Breast epithelium (tissue), 3 donors: ENCODE data around the gene DEGS1.

Experiments used
- POLR2A ChIP-seq: fragments of 450-650 bp; IDR thresholded peaks from one replicate; pipeline ENCODE4 v1.6.1; 2016; ENCODE audit warnings: antibody characterized with exemption, mild to moderate bottlenecking, moderate library complexity
- POLR2AphosphoS5 ChIP-seq, 3 donors: sonication (generic); formaldehyde crosslinking; IDR thresholded peaks; one replicate each; pipeline ENCODE4 v1.6.1; 2017; ENCODE audit warnings: antibody characterized with exemption in 3 of 3

- no peak for TF ChIP-seq POLR2A
- TF ChIP-seq POLR2AphosphoS5 (IDR thresholded peaks at IDR 0.05): no peak
Observed at GRCh38 chr1:224226849-224227502, 43.9 kb downstream of the DEGS1 start.
